ENCODE results near the gene WDR7.

- no peak for TF ChIP-seq EP300 (IDR thresholded peaks at IDR 0.05)
- TF ChIP-seq, protein P1, sequence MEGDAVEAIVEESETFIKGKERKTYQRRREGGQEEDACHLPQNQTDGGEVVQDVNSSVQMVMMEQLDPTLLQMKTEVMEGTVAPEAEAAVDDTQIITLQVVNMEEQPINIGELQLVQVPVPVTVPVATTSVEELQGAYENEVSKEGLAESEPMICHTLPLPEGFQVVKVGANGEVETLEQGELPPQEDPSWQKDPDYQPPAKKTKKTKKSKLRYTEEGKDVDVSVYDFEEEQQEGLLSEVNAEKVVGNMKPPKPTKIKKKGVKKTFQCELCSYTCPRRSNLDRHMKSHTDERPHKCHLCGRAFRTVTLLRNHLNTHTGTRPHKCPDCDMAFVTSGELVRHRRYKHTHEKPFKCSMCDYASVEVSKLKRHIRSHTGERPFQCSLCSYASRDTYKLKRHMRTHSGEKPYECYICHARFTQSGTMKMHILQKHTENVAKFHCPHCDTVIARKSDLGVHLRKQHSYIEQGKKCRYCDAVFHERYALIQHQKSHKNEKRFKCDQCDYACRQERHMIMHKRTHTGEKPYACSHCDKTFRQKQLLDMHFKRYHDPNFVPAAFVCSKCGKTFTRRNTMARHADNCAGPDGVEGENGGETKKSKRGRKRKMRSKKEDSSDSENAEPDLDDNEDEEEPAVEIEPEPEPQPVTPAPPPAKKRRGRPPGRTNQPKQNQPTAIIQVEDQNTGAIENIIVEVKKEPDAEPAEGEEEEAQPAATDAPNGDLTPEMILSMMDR (IDR thresholded peaks at IDR 0.05), result no peak
- TF ChIP-seq POLR2A (IDR thresholded peaks at IDR 0.05), result no peak
These were observed 331.6 kb downstream of the WDR7 start for GRCh38 chr18:56982766-56983165.
